HG03175 (cell line): Measurements from ENCODE around the gene SAC3D1.
"Not testable (repeated sequence)": the region's sequence is repeated elsewhere in the genome, so short reads cannot be mapped to it uniquely, and the experiment has no call there.

Source experiments
- ATAC-seq: cut with Tn5 transposase; IDR thresholded peaks from one replicate; pipeline ENCODE4 v1.9.1; 2021; ENCODE audit warnings: mild to moderate bottlenecking, moderate library complexity; ENCODE audit not compliant: unreplicated experiment

SAC3D1 gene

GRCh38 chr11:65040847-65041622 is at the start of gene SAC3D1:
TSS of gene SAC3D1 (plus strand) at chr11:65041210. CDS start at chr11:65041293, 83 bp downstream.
- peak; percentile 90 for ATAC-seq

GRCh38 chr11:64994318-64994717 is 46.7 kb upstream of the SAC3D1 start:
- no peak for ATAC-seq

- ATAC-seq: no peak
Measured at GRCh38 chr11:64996327-64996709, 44.7 kb upstream of the SAC3D1 start.

GRCh38 chr11:64996710-64997380 is 44.2 kb upstream of the SAC3D1 start, which contains the start of gene BATF2:
TSS of gene BATF2 (minus strand) at chr11:64996971. CDS start at chr11:64996914, 57 bp downstream.
- no peak for ATAC-seq

- no peak for ATAC-seq
Measured at GRCh38 chr11:64998141-64998540, 42.9 kb upstream of the SAC3D1 start.

- ATAC-seq: no peak
Measured at GRCh38 chr11:64998690-64999431, 42.1 kb upstream of the SAC3D1 start.

- no peak for ATAC-seq
Measured at GRCh38 chr11:64999478-64999877, 41.5 kb upstream of the SAC3D1 start.

- no peak for ATAC-seq
Measured at GRCh38 chr11:65002706-65003105, 38.3 kb upstream of the SAC3D1 start.

- ATAC-seq: no peak
Measured at GRCh38 chr11:65003282-65003681, 37.7 kb upstream of the SAC3D1 start.

- not testable (repeated sequence) for ATAC-seq
Measured at GRCh38 chr11:65003968-65004367, 37.0 kb upstream of the SAC3D1 start.

GRCh38 chr11:65008016-65008415 is 33.0 kb upstream of the SAC3D1 start:
- ATAC-seq: no peak

- no peak for ATAC-seq
Measured at GRCh38 chr11:65008873-65009272, 32.1 kb upstream of the SAC3D1 start.

GRCh38 chr11:65013130-65013887 is 27.7 kb upstream of the SAC3D1 start:
- peak; percentile 67 for ATAC-seq

GRCh38 chr11:65013888-65014725 is 26.9 kb upstream of the SAC3D1 start, which contains the start of gene ARL2:
TSS of gene ARL2 (plus strand) at chr11:65014160. CDS start at chr11:65014208, 48 bp downstream.
- ATAC-seq: peak; percentile 82

- ATAC-seq: peak; percentile 10
Measured at GRCh38 chr11:65014726-65015227, 26.2 kb upstream of the SAC3D1 start.

- ATAC-seq: no peak
Measured at GRCh38 chr11:65016705-65017104, 24.3 kb upstream of the SAC3D1 start.

GRCh38 chr11:65017937-65018336 is 23.1 kb upstream of the SAC3D1 start:
- ATAC-seq: no peak

GRCh38 chr11:65019824-65020223 is 21.2 kb upstream of the SAC3D1 start:
- ATAC-seq: no peak

- ATAC-seq: no peak
Measured at GRCh38 chr11:65021003-65021402, 20.0 kb upstream of the SAC3D1 start.

GRCh38 chr11:65021509-65021908 is 19.5 kb upstream of the SAC3D1 start:
- ATAC-seq: no peak
